RWPE2 (cell line): ENCODE measurements around the gene ASB13.

Experiments
- ATAC-seq: fragments of 200-7000 bp; cut with Tn5 transposase; 3 replicates; pipeline ENCODE4 v1.9.1; 2021; ENCODE audit warnings: low read depth
- DNase-seq: peaks from one replicate; pipeline ENCODE4 v3.0.0-alpha.2; 2020; ENCODE audit warnings: low spot score
- H3K27ac ChIP-seq: fragments of 450-650 bp; 2 replicates; pipeline ENCODE4 v1.5.1; 2017; ENCODE audit warnings: mild to moderate bottlenecking; ENCODE audit not compliant: poor library complexity, severe bottlenecking
- H3K27me3 ChIP-seq: fragments of 250-450 bp; sonication (Bioruptor Pico); 2 replicates; pipeline ENCODE4 v1.5.1; 2021; ENCODE audit warnings: mild to moderate bottlenecking, moderate library complexity; ENCODE audit not compliant: insufficient read depth, poor library complexity, severe bottlenecking
- H3K36me3 ChIP-seq: fragments of 250-450 bp; sonication (Bioruptor Pico); 2 replicates; pipeline ENCODE4 v1.5.1; 2020; ENCODE audit warnings: low read depth, mild to moderate bottlenecking, moderate library complexity
- H3K4me1 ChIP-seq: fragments of 250-450 bp; sonication (Bioruptor Pico); 2 replicates; pipeline ENCODE4 v1.5.1; 2021; ENCODE audit warnings: mild to moderate bottlenecking, moderate library complexity; ENCODE audit not compliant: insufficient read depth, poor library complexity, severe bottlenecking
- H3K4me3 ChIP-seq: fragments of 250-450 bp; sonication (Bioruptor Pico); 2 replicates; pipeline ENCODE4 v1.5.1; 2021; ENCODE audit warnings: mild to moderate bottlenecking, moderate library complexity; ENCODE audit not compliant: severe bottlenecking
- H3K9me3 ChIP-seq: fragments of 250-450 bp; sonication (Bioruptor Pico); 2 replicates; pipeline ENCODE4 v1.5.1; 2021; ENCODE audit warnings: mild to moderate bottlenecking, moderate library complexity; ENCODE audit not compliant: severe bottlenecking
- CTCF ChIP-seq: fragments of 450-650 bp; IDR thresholded peaks from one replicate; pipeline ENCODE4 v1.5.1; 2017; ENCODE audit warnings: mild to moderate bottlenecking, moderate library complexity; ENCODE audit not compliant: poor library complexity, severe bottlenecking

The ASB13 gene

GRCh38 chr10:5665373-5666007 lies 905 bp downstream of the ASB13 start:
- H3K9me3 ChIP-seq, result no peaks in the 10 kb centered on the region
- H3K36me3 ChIP-seq, result 0 out of 2 replicates have a peak, but pooled peaks cover 2% of the 10 kb centered on the region
- peak overlapping the region; percentile 37 for H3K27ac ChIP-seq
- TF ChIP-seq CTCF, result no peak
- peak overlapping the region; percentile 62 for H3K4me3 ChIP-seq
- ATAC-seq (no peak), DNase-seq (no peak)
- H3K4me1 ChIP-seq, result peaks cover 5% of the 10 kb centered on the region
- no peaks in the 10 kb centered on the region for H3K27me3 ChIP-seq

- Histone ChIP-seq H3K27me3 (no peaks in the 10 kb centered on the region), H3K4me1 (peaks cover 9% of the 10 kb centered on the region), H3K4me3 (no peak overlapping the region), H3K27ac (no peak overlapping the region), H3K36me3 (0 out of 2 replicates have a peak, but pooled peaks cover 2% of the 10 kb centered on the region), H3K9me3 (no peaks in the 10 kb centered on the region)
- ATAC-seq (no peak), DNase-seq (no peak)
- no peak for TF ChIP-seq CTCF
These were observed 2.5 kb downstream of the ASB13 start for GRCh38 chr10:5663692-5664427.

- H3K4me3 ChIP-seq, result no peak overlapping the region
- DNase-seq (no peak), ATAC-seq (no peak)
- no peak for TF ChIP-seq CTCF
- H3K36me3 ChIP-seq, result 0 out of 2 replicates have a peak, but pooled peaks cover 2% of the 10 kb centered on the region
- H3K9me3 ChIP-seq, result no peaks in the 10 kb centered on the region
- H3K27ac ChIP-seq, result no peak overlapping the region
- H3K4me1 ChIP-seq, result peaks cover 5% of the 10 kb centered on the region
- no peaks in the 10 kb centered on the region for H3K27me3 ChIP-seq
These were observed 3.5 kb downstream of the ASB13 start for GRCh38 chr10:5662708-5663579.

GRCh38 chr10:5661043-5661442 lies 5.4 kb downstream of the ASB13 start:
- ATAC-seq (no peak), DNase-seq (no peak)
- Histone ChIP-seq H3K36me3 (0 out of 2 replicates have a peak, but pooled peaks cover 2% of the 10 kb centered on the region), H3K9me3 (no peaks in the 10 kb centered on the region), H3K4me3 (no peak overlapping the region), H3K27ac (no peak overlapping the region), H3K4me1 (peaks cover 4% of the 10 kb centered on the region), H3K27me3 (no peaks in the 10 kb centered on the region)
- TF ChIP-seq CTCF, result no peak
